Effector CD4-positive, alpha-beta T cell (primary cell): ENCODE data around the gene HRH2.
"Not testable (repeated sequence)": the region's sequence is repeated elsewhere in the genome, so short reads cannot be mapped to it uniquely, and the experiment has no call there.

Experiments used
- DNase-seq: peaks from one replicate; pipeline ENCODE4 v3.0.0-alpha.2; 2020

The HRH2 gene

GRCh38 chr5:175649967-175650366 lies 7.9 kb upstream of the HRH2 start:
- no peak for DNase-seq

DNA sequence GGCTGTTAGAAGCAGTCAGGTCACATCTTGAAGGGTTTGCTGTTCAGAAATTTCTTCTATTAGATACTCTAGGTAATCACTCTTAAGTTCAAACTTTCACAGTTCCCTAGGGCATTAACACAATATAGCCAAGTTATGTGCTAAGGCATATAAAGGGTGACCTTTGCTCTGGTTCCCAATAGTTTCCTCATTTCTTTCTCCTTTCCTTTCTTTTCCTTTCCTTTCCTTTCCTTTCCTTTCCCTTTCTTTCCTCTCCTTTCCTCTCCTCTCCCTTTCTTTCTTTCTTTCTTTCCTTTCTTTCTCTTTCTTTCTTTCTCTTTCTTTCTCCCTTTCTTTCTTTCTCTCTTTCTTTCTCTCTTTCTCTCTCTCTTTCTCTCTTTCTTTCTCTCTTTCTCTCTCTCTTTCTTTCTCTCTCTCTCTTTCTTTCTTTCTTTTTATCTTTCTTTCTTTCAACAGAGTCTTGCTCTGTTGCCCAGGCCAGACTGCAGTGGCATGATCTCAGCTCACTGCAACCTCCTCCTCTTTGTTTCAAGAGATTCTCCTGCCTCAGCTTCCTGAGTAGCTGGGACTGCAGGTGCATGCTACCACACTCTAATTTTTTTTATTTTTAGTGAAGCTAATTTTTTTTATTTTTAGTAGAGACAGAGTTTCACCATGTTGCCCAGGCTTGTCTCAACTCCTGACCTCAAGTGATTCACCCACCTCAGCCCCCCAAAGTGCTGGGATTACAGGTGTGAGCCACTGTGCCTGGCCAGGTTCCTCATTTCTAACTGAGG lies 7.3 kb upstream of the HRH2 start:
- not testable (repeated sequence) for DNase-seq

- DNase-seq: peak; percentile 44
Observed at GRCh38 chr5:175652741-175653663, 4.9 kb upstream of the HRH2 start.

DNA sequence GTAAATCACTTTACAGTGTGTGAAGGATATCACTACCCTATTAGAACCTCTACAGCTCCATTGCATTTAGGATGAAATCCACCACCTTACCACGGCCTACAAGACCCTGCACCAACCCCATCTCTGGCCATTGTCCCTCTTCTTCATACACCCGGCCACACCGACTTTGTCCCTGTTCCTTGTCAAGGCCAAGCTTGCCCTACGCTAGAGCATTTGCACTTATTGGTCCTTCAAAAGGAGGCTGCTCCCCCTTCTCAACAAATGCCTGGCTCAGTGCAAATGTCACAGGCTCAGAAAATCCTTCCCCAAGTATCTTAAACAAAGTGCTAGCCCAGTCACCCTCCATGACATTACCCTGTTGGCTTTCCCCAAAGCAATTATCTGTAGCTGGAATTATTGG lies 4.1 kb upstream of the HRH2 start:
- no peak for DNase-seq

GRCh38 chr5:175654339-175654738 lies 3.5 kb upstream of the HRH2 start:
- DNase-seq: no peak

- DNase-seq: no peak
Observed at GRCh38 chr5:175654807-175655206, 3.1 kb upstream of the HRH2 start.

GRCh38 chr5:175655411-175655810 lies 2.5 kb upstream of the HRH2 start:
- DNase-seq: no peak

- DNase-seq: no peak
Observed at GRCh38 chr5:175656966-175657365, 905 bp upstream of the HRH2 start.

GRCh38 chr5:175658299-175659145 lies 651 bp downstream of the HRH2 start:
- DNase-seq: no peak

GRCh38 chr5:175659546-175660253 lies 1.8 kb downstream of the HRH2 start:
- DNase-seq: no peak

- DNase-seq: no peak
Observed at GRCh38 chr5:175663186-175664184, 5.6 kb downstream of the HRH2 start.

DNA sequence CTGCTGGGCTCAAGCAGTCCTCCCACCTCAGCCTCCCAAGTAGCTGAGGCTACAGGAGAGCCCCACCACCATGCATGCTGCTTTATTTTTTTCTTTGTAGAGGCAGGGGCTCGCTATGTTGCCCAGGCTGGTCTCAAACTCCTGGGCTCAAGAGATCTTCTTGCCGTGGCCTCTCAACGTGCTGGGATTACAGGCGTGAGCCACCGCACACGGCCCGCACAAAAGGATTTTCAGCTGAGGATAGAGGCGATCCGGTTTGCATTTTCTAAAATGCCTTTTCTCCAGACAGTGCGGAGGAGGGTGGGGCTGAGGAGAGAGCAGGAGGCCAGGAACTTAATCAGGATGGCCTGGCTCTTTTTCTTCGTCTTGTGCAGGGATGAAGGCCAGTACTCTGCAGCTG lies 6.9 kb downstream of the HRH2 start:
- DNase-seq: no peak

DNA sequence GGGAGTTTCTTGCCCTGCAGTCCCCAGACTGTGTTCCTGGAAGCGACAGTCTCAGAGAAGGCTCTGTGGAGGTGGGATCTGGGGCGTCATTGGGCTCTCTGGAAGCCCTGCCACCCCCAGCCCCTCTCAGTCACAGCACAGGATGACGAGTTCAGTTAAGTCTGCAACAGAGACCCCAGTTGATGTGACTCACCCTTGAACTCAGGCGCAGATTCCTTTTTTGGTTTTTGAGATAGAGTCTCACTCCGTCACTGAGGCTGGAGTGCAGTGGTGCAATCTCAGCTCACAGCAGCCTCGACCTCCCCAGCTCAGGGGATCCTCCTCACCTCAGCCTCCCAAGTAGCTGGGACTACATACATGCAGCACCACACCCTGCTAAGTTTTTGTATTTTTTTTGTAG lies 8.3 kb downstream of the HRH2 start:
- no peak for DNase-seq

GRCh38 chr5:175668006-175668405 lies 10.1 kb downstream of the HRH2 start:
- no peak for DNase-seq

DNA sequence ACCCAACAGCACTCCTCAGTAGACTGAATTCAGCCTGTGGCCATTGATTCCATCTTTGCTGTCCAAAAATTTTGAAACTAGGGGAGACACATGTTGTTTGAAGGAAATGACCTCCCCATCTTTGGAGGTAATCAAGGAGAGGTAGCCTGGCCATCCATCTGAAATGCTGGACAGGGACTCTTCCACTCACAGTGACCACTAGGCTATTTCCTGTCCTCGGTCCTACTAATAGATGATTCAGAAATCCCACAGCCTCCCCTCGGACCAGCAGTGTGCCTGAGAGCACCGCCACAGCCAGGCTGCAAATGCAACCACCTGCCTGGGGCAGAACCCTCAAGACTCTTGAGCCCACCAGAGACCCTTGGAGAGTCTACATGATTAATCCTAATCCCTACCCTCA lies 12.5 kb downstream of the HRH2 start:
- DNase-seq: no peak

GRCh38 chr5:175671013-175671412 lies 13.1 kb downstream of the HRH2 start:
- DNase-seq: no peak

- DNase-seq: no peak
Observed at GRCh38 chr5:175672976-175673648, 15.2 kb downstream of the HRH2 start.

DNA sequence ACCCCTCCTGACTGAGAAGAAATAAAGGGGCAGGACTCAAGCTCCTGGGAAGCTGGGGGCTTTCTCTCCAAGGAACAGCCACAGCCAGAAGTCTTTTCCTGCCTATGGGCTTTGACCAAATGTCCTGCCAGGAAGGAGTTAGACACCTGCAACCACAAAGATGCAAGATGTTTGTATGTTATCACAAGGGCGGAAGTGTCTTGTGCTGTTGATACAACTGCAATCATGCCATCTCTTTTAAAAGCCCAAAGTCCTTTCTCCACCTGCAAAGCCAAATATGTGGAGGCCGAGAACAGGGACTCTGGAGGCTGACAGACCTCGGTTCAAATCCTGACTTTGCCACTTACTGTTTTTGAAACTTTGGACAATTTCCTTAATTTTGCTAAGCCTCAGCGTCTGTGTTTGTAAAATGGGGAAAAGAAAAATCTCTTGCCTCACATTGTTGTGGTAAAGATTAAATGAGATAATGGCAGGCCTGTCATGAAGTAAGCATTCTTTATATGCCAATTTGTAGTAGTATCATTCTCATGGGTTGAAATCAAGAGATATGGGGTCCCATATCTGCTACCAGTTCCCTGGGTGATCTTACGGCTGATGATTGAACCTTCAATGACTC lies 17.0 kb downstream of the HRH2 start:
- no peak for DNase-seq

DNA sequence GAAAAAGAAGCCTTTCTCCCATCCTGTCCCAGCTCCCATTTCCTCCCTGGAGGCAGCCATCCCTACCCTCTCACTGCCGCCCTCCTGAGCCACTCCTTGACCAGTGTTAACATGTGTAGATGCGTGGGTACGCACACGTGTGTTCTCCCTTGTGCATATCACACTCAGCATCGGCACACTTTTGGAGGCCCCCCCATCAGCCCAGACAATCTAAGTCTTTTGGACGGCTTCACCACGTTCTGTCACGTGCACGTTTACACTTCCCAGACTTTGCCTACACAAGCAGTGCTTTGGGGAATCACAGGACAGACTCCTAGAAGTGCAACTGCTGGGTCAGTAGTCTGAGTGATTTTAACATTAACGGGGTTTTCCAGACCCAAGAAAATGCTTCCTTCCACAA lies 18.0 kb downstream of the HRH2 start:
- no peak for DNase-seq

DNA sequence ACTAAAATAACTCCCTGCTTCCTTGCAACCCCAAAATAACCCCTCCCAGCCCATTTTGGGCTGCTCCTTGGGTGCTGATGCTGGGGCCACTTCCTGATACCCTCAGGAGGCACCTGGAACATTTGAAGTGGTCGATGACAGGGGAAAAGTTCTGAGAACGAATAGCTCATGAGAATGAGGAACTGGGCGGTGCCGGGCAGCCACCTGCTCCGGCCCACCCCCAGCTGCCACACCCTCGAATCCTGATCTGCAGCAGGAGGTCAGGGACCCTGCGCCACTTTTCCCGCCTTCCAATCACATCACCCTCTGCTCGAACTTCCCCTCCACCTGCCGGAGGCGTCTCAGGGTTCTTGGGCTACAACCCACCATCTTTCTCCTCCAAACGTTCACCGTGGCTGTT lies 19.7 kb downstream of the HRH2 start:
- no peak for DNase-seq
